Ishikawa (cell line): ENCODE results near the gene MYLK4.

Experiments used
- CEBPB ChIP-seq: IDR thresholded peaks from 2 replicates; pipeline ENCODE4 v1.6.1; 2012
- CREB1 ChIP-seq: IDR thresholded peaks from 2 replicates; pipeline ENCODE4 v1.6.1; 2012; ENCODE audit warnings: low read depth
- EGR1 ChIP-seq: IDR thresholded peaks from 2 replicates; pipeline ENCODE4 v1.6.1; 2012
- EP300 ChIP-seq: IDR thresholded peaks from 2 replicates; pipeline ENCODE4 v1.6.1; 2012; ENCODE audit warnings: borderline replicate concordance
- TAF1 ChIP-seq: IDR thresholded peaks from 2 replicates; pipeline ENCODE4 v1.6.1; 2012; ENCODE audit warnings: low read depth, mild to moderate bottlenecking
- TCF12 ChIP-seq: IDR thresholded peaks from 2 replicates; pipeline ENCODE4 v1.6.1; 2012; ENCODE audit warnings: low read depth
- TEAD4 ChIP-seq: IDR thresholded peaks from 2 replicates; pipeline ENCODE4 v1.6.1; 2012
- YY1 ChIP-seq: IDR thresholded peaks from 2 replicates; pipeline ENCODE4 v1.6.1; 2012; ENCODE audit warnings: low read depth
- TF ChIP-seq, protein P1 (sequence below): IDR thresholded peaks from 2 replicates; pipeline ENCODE4 v1.6.1; 2012
- TF ChIP-seq, protein P2 (sequence below): IDR thresholded peaks from 2 replicates; pipeline ENCODE4 v1.6.1; 2012
- TF ChIP-seq, protein P3 (sequence below): IDR thresholded peaks from 2 replicates; pipeline ENCODE4 v1.6.1; 2012; ENCODE audit warnings: low read depth, mild to moderate bottlenecking

DNA sequence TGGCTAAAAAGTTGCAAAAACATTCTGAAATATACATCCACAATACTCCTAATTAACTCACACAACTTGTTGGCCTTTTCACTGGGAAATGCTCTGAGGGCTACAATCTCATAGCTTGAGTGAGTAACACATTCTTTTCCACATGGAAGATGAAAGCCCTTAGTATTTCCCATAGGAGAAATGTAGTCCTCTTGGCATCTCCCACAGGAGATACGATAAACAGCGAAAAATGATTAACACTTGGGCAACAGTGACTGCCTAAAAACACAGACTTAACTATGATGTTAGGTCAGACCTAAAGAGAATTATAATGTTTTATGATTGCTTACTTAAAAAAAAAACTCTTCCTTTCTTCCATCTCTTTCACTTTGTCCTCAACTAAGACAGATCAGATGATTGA lies 9.0 kb downstream of the MYLK4 start:
- TF ChIP-seq, protein P1, sequence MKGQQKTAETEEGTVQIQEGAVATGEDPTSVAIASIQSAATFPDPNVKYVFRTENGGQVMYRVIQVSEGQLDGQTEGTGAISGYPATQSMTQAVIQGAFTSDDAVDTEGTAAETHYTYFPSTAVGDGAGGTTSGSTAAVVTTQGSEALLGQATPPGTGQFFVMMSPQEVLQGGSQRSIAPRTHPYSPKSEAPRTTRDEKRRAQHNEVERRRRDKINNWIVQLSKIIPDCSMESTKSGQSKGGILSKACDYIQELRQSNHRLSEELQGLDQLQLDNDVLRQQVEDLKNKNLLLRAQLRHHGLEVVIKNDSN = no peak
- TF ChIP-seq EP300 = no peak
- TF ChIP-seq, protein P2, sequence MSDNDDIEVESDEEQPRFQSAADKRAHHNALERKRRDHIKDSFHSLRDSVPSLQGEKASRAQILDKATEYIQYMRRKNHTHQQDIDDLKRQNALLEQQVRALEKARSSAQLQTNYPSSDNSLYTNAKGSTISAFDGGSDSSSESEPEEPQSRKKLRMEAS = no peak
- TF ChIP-seq, protein P3, sequence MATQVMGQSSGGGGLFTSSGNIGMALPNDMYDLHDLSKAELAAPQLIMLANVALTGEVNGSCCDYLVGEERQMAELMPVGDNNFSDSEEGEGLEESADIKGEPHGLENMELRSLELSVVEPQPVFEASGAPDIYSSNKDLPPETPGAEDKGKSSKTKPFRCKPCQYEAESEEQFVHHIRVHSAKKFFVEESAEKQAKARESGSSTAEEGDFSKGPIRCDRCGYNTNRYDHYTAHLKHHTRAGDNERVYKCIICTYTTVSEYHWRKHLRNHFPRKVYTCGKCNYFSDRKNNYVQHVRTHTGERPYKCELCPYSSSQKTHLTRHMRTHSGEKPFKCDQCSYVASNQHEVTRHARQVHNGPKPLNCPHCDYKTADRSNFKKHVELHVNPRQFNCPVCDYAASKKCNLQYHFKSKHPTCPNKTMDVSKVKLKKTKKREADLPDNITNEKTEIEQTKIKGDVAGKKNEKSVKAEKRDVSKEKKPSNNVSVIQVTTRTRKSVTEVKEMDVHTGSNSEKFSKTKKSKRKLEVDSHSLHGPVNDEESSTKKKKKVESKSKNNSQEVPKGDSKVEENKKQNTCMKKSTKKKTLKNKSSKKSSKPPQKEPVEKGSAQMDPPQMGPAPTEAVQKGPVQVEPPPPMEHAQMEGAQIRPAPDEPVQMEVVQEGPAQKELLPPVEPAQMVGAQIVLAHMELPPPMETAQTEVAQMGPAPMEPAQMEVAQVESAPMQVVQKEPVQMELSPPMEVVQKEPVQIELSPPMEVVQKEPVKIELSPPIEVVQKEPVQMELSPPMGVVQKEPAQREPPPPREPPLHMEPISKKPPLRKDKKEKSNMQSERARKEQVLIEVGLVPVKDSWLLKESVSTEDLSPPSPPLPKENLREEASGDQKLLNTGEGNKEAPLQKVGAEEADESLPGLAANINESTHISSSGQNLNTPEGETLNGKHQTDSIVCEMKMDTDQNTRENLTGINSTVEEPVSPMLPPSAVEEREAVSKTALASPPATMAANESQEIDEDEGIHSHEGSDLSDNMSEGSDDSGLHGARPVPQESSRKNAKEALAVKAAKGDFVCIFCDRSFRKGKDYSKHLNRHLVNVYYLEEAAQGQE = no peak
- TF ChIP-seq EGR1 = no peak
- TF ChIP-seq CEBPB = no peak
- TF ChIP-seq CREB1 = no peak
- TF ChIP-seq TAF1 = no peak
- no peak for TF ChIP-seq TEAD4
- TF ChIP-seq TCF12 = no peak
- TF ChIP-seq YY1 = no peak
